ENCODE data around the gene ULK4.
"Not testable (repeated sequence)": the region's sequence is repeated elsewhere in the genome, so short reads cannot be mapped to it uniquely, and the experiment has no call there.

Gene ULK4

GRCh38 chr3:41450416-41451231 lies 511.3 kb downstream of the ULK4 start:
- Histone ChIP-seq H4K20me1 (ENCODE audit: insufficient read depth, low read length) (no peaks in the 10 kb centered on the region), H2AFZ (ENCODE audit: low read depth, low read length) (no peak overlapping the region), H3K9me3 (ENCODE audit: insufficient read depth, low read length) (no peaks in the 10 kb centered on the region), H3K4me3 (ENCODE audit: low read length) (no peak overlapping the region), H3K4me2 (ENCODE audit: low read length) (no peak overlapping the region), H3K27me3 (ENCODE audit: low read depth, low read length) (no peaks in the 10 kb centered on the region), H3K79me2 (ENCODE audit: low read length) (no peaks in the 10 kb centered on the region), H3K9ac (ENCODE audit: low read length) (no peak overlapping the region), H3K27ac (ENCODE audit: low read length) (no peak overlapping the region), H3K4me1 (ENCODE audit: low read length) (no peaks in the 10 kb centered on the region), H3K36me3 (replicated peaks; ENCODE audit: low read depth, low read length) (no peaks in the 10 kb centered on the region)
- TF ChIP-seq CTCF (IDR thresholded peaks at IDR 0.05; ENCODE audit: low read depth, low read length) (peak; percentile 33; the same call in 1 of the 2 replicates), EZH2phosphoT487 (IDR thresholded peaks at IDR 0.05; ENCODE audit: low read depth) (no peak)

DNA sequence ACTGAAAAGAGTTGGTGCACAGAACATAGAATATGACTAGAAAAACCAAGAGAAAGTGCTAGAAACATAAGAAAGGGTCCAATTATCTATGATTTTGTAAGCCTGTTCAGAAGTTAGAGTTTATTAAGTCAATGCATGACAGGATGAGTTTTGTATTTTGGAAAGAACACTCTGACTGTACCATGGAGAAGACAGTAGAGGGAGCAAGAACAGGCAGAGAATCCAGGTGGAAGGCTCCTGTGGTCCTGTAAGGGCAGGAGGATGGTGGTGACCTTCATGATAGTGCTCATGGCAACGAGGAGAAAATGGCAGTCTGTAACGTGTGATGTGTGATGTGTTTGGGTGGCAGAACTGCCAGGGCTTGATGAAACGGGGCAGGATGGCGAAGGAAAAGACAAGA lies 513.5 kb downstream of the ULK4 start:
- no peak overlapping the region for H3K4me2 ChIP-seq (ENCODE audit: low read length)
- H3K4me3 ChIP-seq (ENCODE audit: low read length): no peak overlapping the region
- no peak overlapping the region for H3K9ac ChIP-seq (ENCODE audit: low read length)
- TF ChIP-seq EZH2phosphoT487 (IDR thresholded peaks at IDR 0.05; ENCODE audit: low read depth) (no peak), CTCF (IDR thresholded peaks at IDR 0.05; ENCODE audit: low read depth, low read length) (0 out of 2 replicates have a peak, but pooled peaks have one; percentile 4)
- no peaks in the 10 kb centered on the region for H3K9me3 ChIP-seq (ENCODE audit: insufficient read depth, low read length)
- no peaks in the 10 kb centered on the region for H3K79me2 ChIP-seq (ENCODE audit: low read length)
- no peak overlapping the region for H2AFZ ChIP-seq (ENCODE audit: low read depth, low read length)
- no peaks in the 10 kb centered on the region for H3K36me3 ChIP-seq (replicated peaks; ENCODE audit: low read depth, low read length)
- H3K27me3 ChIP-seq (ENCODE audit: low read depth, low read length): no peaks in the 10 kb centered on the region
- H4K20me1 ChIP-seq (ENCODE audit: insufficient read depth, low read length): no peaks in the 10 kb centered on the region
- H3K27ac ChIP-seq (ENCODE audit: low read length): no peak overlapping the region
- H3K4me1 ChIP-seq (ENCODE audit: low read length): no peaks in the 10 kb centered on the region

GRCh38 chr3:41447701-41448100 lies 514.2 kb downstream of the ULK4 start:
- no peak overlapping the region for H3K4me2 ChIP-seq (ENCODE audit: low read length)
- H3K27me3 ChIP-seq (ENCODE audit: low read depth, low read length): no peaks in the 10 kb centered on the region
- no peak overlapping the region for H3K4me3 ChIP-seq (ENCODE audit: low read length)
- no peaks in the 10 kb centered on the region for H3K9me3 ChIP-seq (ENCODE audit: insufficient read depth, low read length)
- H3K4me1 ChIP-seq (ENCODE audit: low read length): no peaks in the 10 kb centered on the region
- no peak for TF ChIP-seq EZH2phosphoT487 (IDR thresholded peaks at IDR 0.05; ENCODE audit: low read depth)
- no peak for TF ChIP-seq CTCF (IDR thresholded peaks at IDR 0.05; ENCODE audit: low read depth, low read length)
- H3K27ac ChIP-seq (ENCODE audit: low read length): no peak overlapping the region
- no peak overlapping the region for H3K9ac ChIP-seq (ENCODE audit: low read length)
- H3K79me2 ChIP-seq (ENCODE audit: low read length): no peaks in the 10 kb centered on the region
- H2AFZ ChIP-seq (ENCODE audit: low read depth, low read length): no peak overlapping the region
- H3K36me3 ChIP-seq (replicated peaks; ENCODE audit: low read depth, low read length): no peaks in the 10 kb centered on the region
- no peaks in the 10 kb centered on the region for H4K20me1 ChIP-seq (ENCODE audit: insufficient read depth, low read length)

- H3K79me2 ChIP-seq (ENCODE audit: low read length); H3K9ac ChIP-seq (ENCODE audit: low read length); H3K27me3 ChIP-seq (ENCODE audit: low read depth, low read length); H3K4me1 ChIP-seq (ENCODE audit: low read length); H4K20me1 ChIP-seq (ENCODE audit: insufficient read depth, low read length); H2AFZ ChIP-seq (ENCODE audit: low read depth, low read length); H3K36me3 ChIP-seq (replicated peaks; ENCODE audit: low read depth, low read length); H3K27ac ChIP-seq (ENCODE audit: low read length); H3K9me3 ChIP-seq (ENCODE audit: insufficient read depth, low read length); H3K4me3 ChIP-seq (ENCODE audit: low read length); H3K4me2 ChIP-seq (ENCODE audit: low read length): not testable (repeated sequence)
Measured at GRCh38 chr3:41446316-41446715, 515.6 kb downstream of the ULK4 start.

Data from OCI-LY3 (cell line).